Liver (tissue), 3 donors: ENCODE measurements around the gene CPAMD8.

Experiments
- JUND ChIP-seq, 2 donors: IDR thresholded peaks; 2 replicates each; pipeline ENCODE4 v1.6.1; 2016; ENCODE audit warnings: antibody characterized with exemption in 2 of 2
- NR2F2 ChIP-seq: IDR thresholded peaks from 2 replicates; pipeline ENCODE4 v1.6.1; 2016; ENCODE audit warnings: antibody characterized with exemption
- RXRA ChIP-seq, 2 donors: IDR thresholded peaks; 2 replicates each; pipeline ENCODE4 v1.6.1; 2017 to 2018; ENCODE audit warnings: antibody characterized with exemption in 2 of 2, mild to moderate bottlenecking in 1 of 2
- SP1 ChIP-seq: IDR thresholded peaks from 2 replicates; pipeline ENCODE4 v1.6.1; 2018; ENCODE audit warnings: antibody characterized with exemption, mild to moderate bottlenecking
- TAF1 ChIP-seq: conservative IDR thresholded peaks from 2 replicates; pipeline ENCODE4 v1.6.1; 2016; ENCODE audit warnings: antibody characterized with exemption, mild to moderate bottlenecking
- TF ChIP-seq, protein P1 (sequence below): fragments of 150-350 bp; IDR thresholded peaks from 2 replicates; pipeline ENCODE4 v1.5.1; 2017; ENCODE audit warnings: improper control_type of control experiment, low read depth, low read length; ENCODE audit not compliant: missing input control
- TF ChIP-seq, protein P2 (sequence below): IDR thresholded peaks from 2 replicates; pipeline ENCODE4 v1.6.1; 2016; ENCODE audit warnings: antibody characterized with exemption
- TF ChIP-seq, protein P3 (sequence below): IDR thresholded peaks from 2 replicates; pipeline ENCODE4 v1.6.1; 2016; ENCODE audit warnings: antibody characterized with exemption, mild to moderate bottlenecking
- donor health status: healthy.
- donor health status: healthy.

DNA sequence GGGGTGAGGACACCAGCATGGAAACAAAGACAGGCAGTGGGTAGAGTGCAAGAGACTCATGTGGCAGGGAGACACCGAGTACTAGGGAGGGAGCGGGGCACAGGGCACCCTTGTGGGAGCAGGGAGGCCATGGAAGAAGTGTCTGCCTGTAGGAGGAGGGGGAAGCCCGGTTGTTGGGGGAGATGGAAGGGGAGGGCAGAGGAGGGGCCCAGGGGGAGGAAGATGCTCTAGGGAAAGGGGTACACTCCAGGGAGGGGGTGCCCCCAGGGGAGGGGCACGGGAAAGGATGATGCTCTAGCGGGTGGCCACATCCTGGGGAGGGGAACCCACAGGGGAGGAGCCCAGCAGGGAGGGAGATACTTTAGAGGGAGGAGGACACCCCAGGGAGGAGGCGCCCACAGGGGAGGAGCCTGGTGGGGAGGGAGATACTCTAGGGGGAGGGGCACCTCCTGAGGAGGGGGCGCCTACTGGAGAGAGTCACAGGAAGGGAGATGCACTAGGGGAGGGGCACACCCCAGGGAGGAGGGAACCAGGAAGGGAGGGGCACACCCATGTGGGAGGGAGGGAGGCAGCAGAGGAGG lies 24.9 kb downstream of the CPAMD8 start:
- TF ChIP-seq, protein P1, sequence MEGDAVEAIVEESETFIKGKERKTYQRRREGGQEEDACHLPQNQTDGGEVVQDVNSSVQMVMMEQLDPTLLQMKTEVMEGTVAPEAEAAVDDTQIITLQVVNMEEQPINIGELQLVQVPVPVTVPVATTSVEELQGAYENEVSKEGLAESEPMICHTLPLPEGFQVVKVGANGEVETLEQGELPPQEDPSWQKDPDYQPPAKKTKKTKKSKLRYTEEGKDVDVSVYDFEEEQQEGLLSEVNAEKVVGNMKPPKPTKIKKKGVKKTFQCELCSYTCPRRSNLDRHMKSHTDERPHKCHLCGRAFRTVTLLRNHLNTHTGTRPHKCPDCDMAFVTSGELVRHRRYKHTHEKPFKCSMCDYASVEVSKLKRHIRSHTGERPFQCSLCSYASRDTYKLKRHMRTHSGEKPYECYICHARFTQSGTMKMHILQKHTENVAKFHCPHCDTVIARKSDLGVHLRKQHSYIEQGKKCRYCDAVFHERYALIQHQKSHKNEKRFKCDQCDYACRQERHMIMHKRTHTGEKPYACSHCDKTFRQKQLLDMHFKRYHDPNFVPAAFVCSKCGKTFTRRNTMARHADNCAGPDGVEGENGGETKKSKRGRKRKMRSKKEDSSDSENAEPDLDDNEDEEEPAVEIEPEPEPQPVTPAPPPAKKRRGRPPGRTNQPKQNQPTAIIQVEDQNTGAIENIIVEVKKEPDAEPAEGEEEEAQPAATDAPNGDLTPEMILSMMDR = no peak
- TF ChIP-seq, protein P2, sequence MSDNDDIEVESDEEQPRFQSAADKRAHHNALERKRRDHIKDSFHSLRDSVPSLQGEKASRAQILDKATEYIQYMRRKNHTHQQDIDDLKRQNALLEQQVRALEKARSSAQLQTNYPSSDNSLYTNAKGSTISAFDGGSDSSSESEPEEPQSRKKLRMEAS = no peak
- TF ChIP-seq RXRA (IDR thresholded peaks at IDR 0.05) (no peak), SP1 (no peak), NR2F2 (no peak), JUND (IDR thresholded peaks at IDR 0.05) (no peak), TAF1 (no peak)
- TF ChIP-seq, protein P3, sequence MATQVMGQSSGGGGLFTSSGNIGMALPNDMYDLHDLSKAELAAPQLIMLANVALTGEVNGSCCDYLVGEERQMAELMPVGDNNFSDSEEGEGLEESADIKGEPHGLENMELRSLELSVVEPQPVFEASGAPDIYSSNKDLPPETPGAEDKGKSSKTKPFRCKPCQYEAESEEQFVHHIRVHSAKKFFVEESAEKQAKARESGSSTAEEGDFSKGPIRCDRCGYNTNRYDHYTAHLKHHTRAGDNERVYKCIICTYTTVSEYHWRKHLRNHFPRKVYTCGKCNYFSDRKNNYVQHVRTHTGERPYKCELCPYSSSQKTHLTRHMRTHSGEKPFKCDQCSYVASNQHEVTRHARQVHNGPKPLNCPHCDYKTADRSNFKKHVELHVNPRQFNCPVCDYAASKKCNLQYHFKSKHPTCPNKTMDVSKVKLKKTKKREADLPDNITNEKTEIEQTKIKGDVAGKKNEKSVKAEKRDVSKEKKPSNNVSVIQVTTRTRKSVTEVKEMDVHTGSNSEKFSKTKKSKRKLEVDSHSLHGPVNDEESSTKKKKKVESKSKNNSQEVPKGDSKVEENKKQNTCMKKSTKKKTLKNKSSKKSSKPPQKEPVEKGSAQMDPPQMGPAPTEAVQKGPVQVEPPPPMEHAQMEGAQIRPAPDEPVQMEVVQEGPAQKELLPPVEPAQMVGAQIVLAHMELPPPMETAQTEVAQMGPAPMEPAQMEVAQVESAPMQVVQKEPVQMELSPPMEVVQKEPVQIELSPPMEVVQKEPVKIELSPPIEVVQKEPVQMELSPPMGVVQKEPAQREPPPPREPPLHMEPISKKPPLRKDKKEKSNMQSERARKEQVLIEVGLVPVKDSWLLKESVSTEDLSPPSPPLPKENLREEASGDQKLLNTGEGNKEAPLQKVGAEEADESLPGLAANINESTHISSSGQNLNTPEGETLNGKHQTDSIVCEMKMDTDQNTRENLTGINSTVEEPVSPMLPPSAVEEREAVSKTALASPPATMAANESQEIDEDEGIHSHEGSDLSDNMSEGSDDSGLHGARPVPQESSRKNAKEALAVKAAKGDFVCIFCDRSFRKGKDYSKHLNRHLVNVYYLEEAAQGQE = no peak
